Gastrocnemius medialis (tissue), 4 donors: ENCODE measurements around the gene ALOX15.

Source experiments
- POLR2A ChIP-seq, 2 donors: fragments of 450-650 bp; IDR thresholded peaks; one replicate each; pipeline ENCODE4 v1.6.1; 2017; ENCODE audit warnings: antibody characterized with exemption in 2 of 2, mild to moderate bottlenecking in 2 of 2, moderate library complexity in 2 of 2
- TF ChIP-seq, protein P1 (sequence below), 5 experiments: fragments of 450-650 bp in 3 of 5; fragments of 200-600 bp in 2 of 5; sonication (generic) in 2 of 5; IDR thresholded peaks in 4 of 5; conservative IDR thresholded peaks in 1 of 5; 1 replicate in 4 of 5; 2 replicates in 1 of 5; pipeline ENCODE4 v1.5.1; 2016 to 2019; ENCODE audit warnings: antibody characterized with exemption in 5 of 5, mild to moderate bottlenecking in 3 of 5, moderate library complexity in 3 of 5

DNA sequence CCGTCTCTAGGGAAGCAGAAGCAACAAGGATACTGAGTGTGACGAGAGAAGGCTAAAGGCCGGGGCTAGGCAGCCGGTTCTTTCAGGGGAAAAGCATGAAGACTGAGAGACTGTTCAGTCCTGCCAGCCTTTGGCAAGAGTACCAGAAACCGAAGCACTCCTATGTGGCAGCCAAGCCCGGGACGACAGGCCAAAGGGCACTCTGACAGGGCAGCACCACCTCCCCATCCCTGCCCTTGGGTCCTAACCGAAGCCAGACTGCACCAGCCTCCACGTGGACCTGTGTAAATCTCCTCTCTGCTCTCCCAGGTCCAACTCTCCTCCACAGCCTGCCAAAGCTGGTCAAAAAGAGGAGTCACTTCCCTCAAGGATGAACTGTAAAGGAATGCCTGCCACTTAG, 23.5 kb upstream of the ALOX15 start:
- TF ChIP-seq, protein P1, sequence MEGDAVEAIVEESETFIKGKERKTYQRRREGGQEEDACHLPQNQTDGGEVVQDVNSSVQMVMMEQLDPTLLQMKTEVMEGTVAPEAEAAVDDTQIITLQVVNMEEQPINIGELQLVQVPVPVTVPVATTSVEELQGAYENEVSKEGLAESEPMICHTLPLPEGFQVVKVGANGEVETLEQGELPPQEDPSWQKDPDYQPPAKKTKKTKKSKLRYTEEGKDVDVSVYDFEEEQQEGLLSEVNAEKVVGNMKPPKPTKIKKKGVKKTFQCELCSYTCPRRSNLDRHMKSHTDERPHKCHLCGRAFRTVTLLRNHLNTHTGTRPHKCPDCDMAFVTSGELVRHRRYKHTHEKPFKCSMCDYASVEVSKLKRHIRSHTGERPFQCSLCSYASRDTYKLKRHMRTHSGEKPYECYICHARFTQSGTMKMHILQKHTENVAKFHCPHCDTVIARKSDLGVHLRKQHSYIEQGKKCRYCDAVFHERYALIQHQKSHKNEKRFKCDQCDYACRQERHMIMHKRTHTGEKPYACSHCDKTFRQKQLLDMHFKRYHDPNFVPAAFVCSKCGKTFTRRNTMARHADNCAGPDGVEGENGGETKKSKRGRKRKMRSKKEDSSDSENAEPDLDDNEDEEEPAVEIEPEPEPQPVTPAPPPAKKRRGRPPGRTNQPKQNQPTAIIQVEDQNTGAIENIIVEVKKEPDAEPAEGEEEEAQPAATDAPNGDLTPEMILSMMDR (IDR thresholded peaks at IDR 0.05 in 4 of 5, conservative IDR thresholded peaks at IDR 0.05 in 1 of 5), result no peak
- no peak for TF ChIP-seq POLR2A (IDR thresholded peaks at IDR 0.05)
